Parietal lobe (tissue), 2 donors: ENCODE data around the gene HAUS3. TPM values are rescaled to one million over a fixed set of nuclear protein-coding genes. Genes with fewer than 3 reads are reported as not detected.

ENCODE experiments used
- small RNA-seq: library from RNA; depleted of rRNA; stranded (forward); fragments of <200 nt; gene quantifications from one replicate; pipeline ENCODE3, GENCODE V24; 2014; ENCODE audit warnings: low replicate concordance
- total RNA-seq: library from RNA; depleted of rRNA; stranded (reverse); fragments of >200 nt; gene quantifications from one replicate; pipeline ENCODE4 v1.2.3, GENCODE V29; 2014

The HAUS3 gene
- total RNA-seq: 35.1 TPM

DNA sequence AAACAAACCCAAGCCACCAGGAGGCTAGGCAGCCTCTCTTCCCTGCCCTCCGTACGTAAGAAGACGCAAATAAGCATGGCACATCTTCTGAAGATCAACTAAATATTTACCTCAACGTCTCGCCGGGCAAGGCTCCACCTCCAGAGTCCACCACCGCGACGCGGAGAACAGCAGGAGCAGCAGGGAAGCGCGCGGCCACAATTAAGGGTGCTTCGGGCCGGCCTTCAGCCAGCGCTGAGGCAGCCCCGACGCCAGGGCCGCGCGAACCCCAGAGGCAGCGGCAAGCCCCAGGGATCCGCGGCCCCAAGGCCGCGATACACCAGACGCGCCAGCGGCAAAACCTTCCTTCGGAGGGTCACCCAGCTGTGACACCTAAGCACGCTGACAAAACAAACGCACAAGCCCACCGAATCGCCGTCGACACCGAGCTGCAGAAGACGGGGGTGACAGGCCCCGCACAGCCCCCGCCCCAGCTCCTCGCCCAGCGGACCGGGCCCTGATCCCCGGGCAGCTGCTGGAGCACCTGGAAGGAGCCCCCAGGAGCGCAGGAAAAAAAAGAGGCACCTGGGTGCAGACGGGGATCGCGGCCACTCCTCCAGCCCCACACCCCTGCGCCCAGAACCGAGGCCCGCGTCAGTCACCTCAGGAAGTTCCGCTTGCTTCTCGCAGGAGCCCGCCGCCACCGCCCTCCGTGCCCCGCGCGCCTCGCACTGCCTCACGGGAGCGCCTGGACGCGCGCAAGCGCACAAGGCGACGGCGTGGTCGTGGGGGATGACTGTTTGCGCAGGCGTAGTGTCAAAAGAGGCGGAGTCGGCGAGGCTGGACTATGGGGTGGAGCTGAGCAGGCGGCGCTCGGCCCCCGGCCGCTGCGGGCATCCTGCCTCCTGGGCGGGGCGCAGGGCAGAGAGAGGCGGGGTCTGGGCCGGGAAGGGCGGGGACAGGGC is at the start of gene HAUS3, which contains the start of gene POLN:
Gene HAUS3 (minus strand): TSS at position 712 of the 944 bp plus-strand sequence. CDS start 1,175 bp downstream, outside the sequence.
Gene POLN (minus strand): TSS at position 712 of the 944 bp plus-strand sequence. CDS start 12,890 bp downstream, outside the sequence.

GRCh38 chr4:2261853-2262144 is 19.9 kb upstream of the HAUS3 start, which contains the start of gene MXD4:
TSS of gene MXD4 (minus strand) at chr4:2262109. CDS start at chr4:2261980, 129 bp downstream.

Small RNA genes lying within 50 kb of the gene (small RNA-seq; reads per million reads assigned to genes)
- gene COX6B1P5: not detected

Other genes starting within 250 kb of the HAUS3 start
- 31.3 TPM for gene NELFA, start 233.1 kb downstream of the HAUS3 start, total RNA-seq
- gene NAT8L, start 182.8 kb downstream of the HAUS3 start, total RNA-seq: 13.1 TPM
- 7.8 TPM for gene POLN, start within 50 bp of the HAUS3 start, total RNA-seq
- gene MXD4, start 20.0 kb upstream of the HAUS3 start, total RNA-seq: 32.9 TPM
- gene ZFYVE28, start 176.5 kb upstream of the HAUS3 start, total RNA-seq: 7.8 TPM
- gene CFAP99, start 176.8 kb upstream of the HAUS3 start, total RNA-seq: not detected
- 47.6 TPM for gene RNF4, start 227.0 kb upstream of the HAUS3 start, total RNA-seq